ENCODE results near the gene KAT5. TPM values are rescaled to one million over a fixed set of nuclear protein-coding genes. Genes with fewer than 3 reads are reported as not detected.

KAT5 gene
- total and polyA plus RNA-seq, 10 of the 15 experiments (the other 5 are each of a cell fraction or from before 2014, with no cell fraction given): 3.4 to 66.1 (median 46.3) TPM

DNA sequence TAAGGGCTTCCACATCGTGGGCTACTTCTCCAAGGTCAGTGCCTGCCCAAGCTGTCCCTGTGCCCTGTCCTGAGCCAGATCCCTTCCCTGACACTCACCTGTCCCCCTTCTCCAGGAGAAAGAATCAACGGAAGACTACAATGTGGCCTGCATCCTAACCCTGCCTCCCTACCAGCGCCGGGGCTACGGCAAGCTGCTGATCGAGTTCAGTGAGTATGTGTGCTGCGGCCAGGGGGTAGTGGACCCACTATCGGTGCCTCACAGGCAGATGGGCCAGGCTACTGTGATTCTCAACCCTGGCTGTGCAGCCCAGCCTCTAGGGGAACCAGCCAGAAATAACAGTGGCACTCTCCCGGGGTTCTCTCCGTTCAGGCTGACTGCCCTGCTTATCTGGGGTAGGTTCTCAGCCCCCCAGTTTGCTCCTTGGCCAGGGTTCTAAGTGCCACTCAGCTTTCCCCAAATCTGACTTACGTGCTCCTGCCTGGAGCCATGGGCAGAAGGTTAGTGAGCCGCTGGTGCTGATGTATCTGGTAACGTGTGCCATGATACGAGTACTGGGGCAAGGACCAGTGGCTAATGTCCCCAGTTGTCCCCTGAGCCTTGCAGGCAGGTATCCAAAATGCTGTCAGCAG lies 4.8 kb downstream of the KAT5 start:
- Histone ChIP-seq H3K27me3 (replicated peaks in 1 of 2; ENCODE audit: control insufficient read depth in 2 of 2, insufficient read depth in 2 of 2, low read length in 1 of 2) (no peaks in the 10 kb centered on the region), H3K4me1 (ENCODE audit: control insufficient read depth, insufficient read depth, low read length) (peaks cover 21% of the 10 kb centered on the region), H4K20me1 (ENCODE audit: control insufficient read depth, insufficient read depth) (no peaks in the 10 kb centered on the region; the same call in 1 of the 2 replicates), H3K9ac (ENCODE audit: control insufficient read depth, insufficient read depth, low read length) (no peak overlapping the region), H3K27ac (ENCODE audit: control insufficient read depth, insufficient read depth) (no peak overlapping the region), H3K4me2 (ENCODE audit: control insufficient read depth, insufficient read depth) (no peak overlapping the region), H2AFZ (ENCODE audit: control insufficient read depth, low read depth, low read length) (no peak overlapping the region), H3K9me3 (replicated peaks; ENCODE audit: control insufficient read depth, insufficient read depth, low read length) (no peaks in the 10 kb centered on the region), H3K79me2 (ENCODE audit: control insufficient read depth, insufficient read depth, low read length) (peaks cover 26% of the 10 kb centered on the region), H3K4me3 (no peak overlapping the region), H3K36me3 (ENCODE audit: control insufficient read depth in 2 of 2, insufficient read depth in 2 of 2, low read length in 1 of 2) (peaks cover 29 to 34% of the 10 kb centered on the region in 2 experiments; a peak in 3 of 4 replicates)
- ChIA-PET RAD21 (ENCODE audit: unreplicated experiment) (no interaction called here), SMC1A (ENCODE audit: uncharacterized antibody, unreplicated experiment) (no interaction called here), CTCF (no interaction called here), POLR2A (no interaction called here)
- no TSS peak for BruUV-seq (replicated peaks)
- in situ Hi-C loops (cut with MboI): no loop called here
- no peak for DNase-seq (ENCODE audit: low read depth, low spot score)
- 0 out of 2 replicates have a peak, but pooled peaks have one; percentile 11 for TF ChIP-seq POLR2AphosphoS2 (IDR thresholded peaks at IDR 0.05; ENCODE audit: low read depth, low read length)
- no peak for TF ChIP-seq HDGF (IDR thresholded peaks at IDR 0.05)
- intact Hi-C loops (cut with micrococcal nuclease; ENCODE audit: unreplicated experiment): loop anchor here (10.0 kb wide), 1 partner anchor 842 kb away; the partner anchor contains the start of gene EHD1
- ATAC-seq: no peak
- no peak for FAIRE-seq
- WGBS (ENCODE audit: insufficient coverage, insufficient replicate concordance, low lambda C conversion rate, missing lambda C conversion rate): 98% methylated on average over 14 of the region's 14 CpGs

DNA sequence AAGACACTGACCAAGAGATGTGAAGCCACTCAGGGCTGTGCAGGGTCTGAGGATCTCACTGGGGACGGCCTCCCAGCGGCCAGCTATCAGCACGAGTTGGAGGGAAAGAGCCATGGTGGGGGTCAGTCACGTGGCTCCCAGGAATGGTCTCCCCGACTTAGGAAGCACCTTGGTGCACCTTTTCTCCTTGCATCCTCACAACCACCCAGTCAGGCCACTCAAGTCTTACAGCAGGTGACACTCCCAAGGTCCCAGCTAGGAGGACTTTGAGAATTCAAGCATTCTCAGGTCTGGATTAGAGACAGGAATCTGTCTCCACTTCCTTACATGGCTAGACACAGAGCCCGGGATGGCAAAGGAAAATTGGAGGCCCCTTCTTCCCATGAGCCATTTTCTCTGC lies 5.9 kb downstream of the KAT5 start:
- Histone ChIP-seq H2AFZ (ENCODE audit: control insufficient read depth, low read depth, low read length) (no peak overlapping the region), H3K9ac (ENCODE audit: control insufficient read depth, insufficient read depth, low read length) (no peak overlapping the region), H3K4me2 (ENCODE audit: control insufficient read depth, insufficient read depth) (no peak overlapping the region), H4K20me1 (ENCODE audit: control insufficient read depth, insufficient read depth) (no peaks in the 10 kb centered on the region; the same call in 1 of the 2 replicates), H3K4me1 (ENCODE audit: control insufficient read depth, insufficient read depth, low read length) (peaks cover 17% of the 10 kb centered on the region), H3K36me3 (ENCODE audit: control insufficient read depth in 2 of 2, insufficient read depth in 2 of 2, low read length in 1 of 2) (peaks cover 29 to 34% of the 10 kb centered on the region in 2 experiments; a peak in 3 of 4 replicates), H3K79me2 (ENCODE audit: control insufficient read depth, insufficient read depth, low read length) (peaks cover 20% of the 10 kb centered on the region), H3K9me3 (replicated peaks; ENCODE audit: control insufficient read depth, insufficient read depth, low read length) (no peaks in the 10 kb centered on the region), H3K27me3 (replicated peaks in 1 of 2; ENCODE audit: control insufficient read depth in 2 of 2, insufficient read depth in 2 of 2, low read length in 1 of 2) (no peaks in the 10 kb centered on the region), H3K27ac (ENCODE audit: control insufficient read depth, insufficient read depth) (no peak overlapping the region), H3K4me3 (no peak overlapping the region)
- BruUV-seq (replicated peaks): no TSS peak
- DNase-seq (ENCODE audit: low read depth, low spot score) (no peak), FAIRE-seq (no peak), ATAC-seq (no peak)
- intact Hi-C loops (cut with micrococcal nuclease; ENCODE audit: unreplicated experiment): loop anchor here (10.0 kb wide), 1 partner anchor 843 kb away; the partner anchor contains the start of gene EHD1
- in situ Hi-C loops (cut with MboI): no loop called here
- no peak for TF ChIP-seq PBX3 (IDR thresholded peaks at IDR 0.05; ENCODE audit: insufficient replicate concordance, low read depth, low read length)
- TF ChIP-seq KAT2A (conservative IDR thresholded peaks at IDR 0.05; ENCODE audit: control insufficient read depth, low read depth, low read length): no peak
- TF ChIP-seq REST (IDR thresholded peaks at IDR 0.05; ENCODE audit: low read depth, low read length): no peak
- no peak for TF ChIP-seq SMAD5 (IDR thresholded peaks at IDR 0.05; ENCODE audit: low read depth)
- TF ChIP-seq, protein P1, sequence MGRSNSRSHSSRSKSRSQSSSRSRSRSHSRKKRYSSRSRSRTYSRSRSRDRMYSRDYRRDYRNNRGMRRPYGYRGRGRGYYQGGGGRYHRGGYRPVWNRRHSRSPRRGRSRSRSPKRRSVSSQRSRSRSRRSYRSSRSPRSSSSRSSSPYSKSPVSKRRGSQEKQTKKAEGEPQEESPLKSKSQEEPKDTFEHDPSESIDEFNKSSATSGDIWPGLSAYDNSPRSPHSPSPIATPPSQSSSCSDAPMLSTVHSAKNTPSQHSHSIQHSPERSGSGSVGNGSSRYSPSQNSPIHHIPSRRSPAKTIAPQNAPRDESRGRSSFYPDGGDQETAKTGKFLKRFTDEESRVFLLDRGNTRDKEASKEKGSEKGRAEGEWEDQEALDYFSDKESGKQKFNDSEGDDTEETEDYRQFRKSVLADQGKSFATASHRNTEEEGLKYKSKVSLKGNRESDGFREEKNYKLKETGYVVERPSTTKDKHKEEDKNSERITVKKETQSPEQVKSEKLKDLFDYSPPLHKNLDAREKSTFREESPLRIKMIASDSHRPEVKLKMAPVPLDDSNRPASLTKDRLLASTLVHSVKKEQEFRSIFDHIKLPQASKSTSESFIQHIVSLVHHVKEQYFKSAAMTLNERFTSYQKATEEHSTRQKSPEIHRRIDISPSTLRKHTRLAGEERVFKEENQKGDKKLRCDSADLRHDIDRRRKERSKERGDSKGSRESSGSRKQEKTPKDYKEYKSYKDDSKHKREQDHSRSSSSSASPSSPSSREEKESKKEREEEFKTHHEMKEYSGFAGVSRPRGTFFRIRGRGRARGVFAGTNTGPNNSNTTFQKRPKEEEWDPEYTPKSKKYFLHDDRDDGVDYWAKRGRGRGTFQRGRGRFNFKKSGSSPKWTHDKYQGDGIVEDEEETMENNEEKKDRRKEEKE (IDR thresholded peaks at IDR 0.05): no peak
- no peak for TF ChIP-seq SUZ12 (IDR thresholded peaks at IDR 0.05; ENCODE audit: unreplicated experiment)
- TF ChIP-seq SMARCA5 (IDR thresholded peaks at IDR 0.05): no peak
- ChIA-PET POLR2A (no interaction called here), SMC1A (ENCODE audit: uncharacterized antibody, unreplicated experiment) (no interaction called here), CTCF (no interaction called here), RAD21 (ENCODE audit: unreplicated experiment) (no interaction called here)
- WGBS (ENCODE audit: insufficient coverage, insufficient replicate concordance, low lambda C conversion rate, missing lambda C conversion rate): 48% methylated on average over 4 of the region's 6 CpGs

Data from GM12878 (cell line).